A549 treated with ZK216348 at 1 μM for 4 hours (cell line): ENCODE data around the gene DTL. TPM values are rescaled to one million over a fixed set of nuclear protein-coding genes. Genes with fewer than 3 reads are reported as not detected.

Source experiments
- total RNA-seq: library from RNA; stranded (reverse); fragments of 200-300 nt; extraction: Qiagen RNA extraction; gene quantifications from 5 replicates; pipeline ENCODE4 v1.2.3, GENCODE V29; 2022; ENCODE audit warnings: low read depth

DTL gene
- 20.3 to 23.8 TPM (median 21.7 TPM) in 5 replicates for total RNA-seq

GRCh38 chr1:212035123-212035834 lies at the start of gene DTL, which contains the start of gene INTS7:
TSS of gene DTL (plus strand) at chr1:212035748. CDS start at chr1:212035891, 143 bp downstream.
TSS of gene INTS7 (minus strand) at chr1:212035557. CDS start at chr1:212035437, 120 bp downstream.

Other genes with a start within 250 kb of the DTL start
- 17.5 to 36.5 TPM (median 28.8 TPM) in 5 replicates for gene LPGAT1, start 205.0 kb upstream of the DTL start, total RNA-seq
- 17.3 to 23.7 TPM (median 19.5 TPM) in 5 replicates for gene INTS7, start 191 bp upstream of the DTL start, total RNA-seq
- gene PPP2R5A, start 249.7 kb downstream of the DTL start, total RNA-seq = 15.9 to 28.0 TPM (median 23.6 TPM) in 5 replicates